Lung (tissue), 12 donors: ENCODE data around the gene CCN6. TPM values are rescaled to one million over a fixed set of nuclear protein-coding genes. Genes with fewer than 3 reads are reported as not detected.
"Not testable (repeated sequence)": the region's sequence is repeated elsewhere in the genome, so short reads cannot be mapped to it uniquely, and the experiment has no call there.

Experiments used
- ATAC-seq: fragments of 200-7000 bp; cut with Tn5 transposase; one replicate; pipeline ENCODE4 v1.9.1; 2020; ENCODE audit warnings: moderate number of reproducible peaks; ENCODE audit not compliant: insufficient read depth, low FRiP score
- DNase-seq, 3 donors: peaks; one replicate each; pipeline ENCODE4 v3.0.0-alpha.2; 2013 to 2017
- H3K27ac ChIP-seq, 2 donors: one replicate each; pipeline ENCODE4 v1.5.1; 2013; ENCODE audit warnings: mild to moderate bottlenecking in 2 of 2, moderate library complexity in 2 of 2, control low read depth in 1 of 2, inconsistent platforms in 1 of 2, low read depth in 1 of 2, low read length in 1 of 2
- H3K27me3 ChIP-seq, 3 donors: one replicate each; pipeline ENCODE4 v1.5.1; 2013; ENCODE audit warnings: low read length in 2 of 3; ENCODE audit not compliant: control insufficient read depth in 3 of 3, insufficient read depth in 3 of 3
- H3K36me3 ChIP-seq, 4 donors: one replicate each; pipeline ENCODE4 v1.5.1; 2013; ENCODE audit warnings: low read length in 4 of 4, mild to moderate bottlenecking in 1 of 4, moderate library complexity in 1 of 4; ENCODE audit not compliant: control insufficient read depth in 4 of 4, insufficient read depth in 4 of 4
- H3K4me1 ChIP-seq, 5 donors: one replicate each; pipeline ENCODE4 v1.5.1; 2013; ENCODE audit warnings: low read length in 5 of 5, mild to moderate bottlenecking in 2 of 5, moderate library complexity in 1 of 5; ENCODE audit not compliant: control insufficient read depth in 5 of 5, insufficient read depth in 5 of 5
- H3K4me3 ChIP-seq: one replicate; pipeline ENCODE4 v1.5.1; 2013; ENCODE audit warnings: mild to moderate bottlenecking, control low read depth, moderate library complexity
- H3K9ac ChIP-seq, 2 donors: one replicate each; pipeline ENCODE4 v1.5.1; 2013; ENCODE audit warnings: low read length in 2 of 2, control low read depth in 1 of 2; ENCODE audit not compliant: insufficient read depth in 1 of 2
- H3K9me3 ChIP-seq, 4 donors: one replicate each; pipeline ENCODE4 v1.5.1; 2013; ENCODE audit warnings: low read length in 3 of 4, mild to moderate bottlenecking in 1 of 4, moderate library complexity in 1 of 4; ENCODE audit not compliant: control insufficient read depth in 4 of 4, insufficient read depth in 3 of 4
- CTCF ChIP-seq: IDR thresholded peaks from 2 replicates; pipeline ENCODE4 v1.5.1; 2012; ENCODE audit warnings: mild to moderate bottlenecking; ENCODE audit errors: control extremely low read depth, extremely low read depth
- WGBS, 2 donors: extraction: QIAGEN DNeasy Blood & Tissue Kit; methylation state at CpG; one replicate each; pipeline ENCODE4 v1.1.7; 2013; 5-methylcytosine and 5-hydroxymethylcytosine counted together
- polyA plus RNA-seq, 2 donors: library from polyadenylated mRNA; stranded (reverse); fragments of 200-250 nt; gene quantifications; one replicate each; pipeline ENCODE4 v1.2.1, GENCODE V29; 2013
- total RNA-seq, 2 donors: library from RNA; depleted of rRNA in 1 of 2; stranded (reverse); fragments of >200 nt in 1 of 2; gene quantifications; one replicate each; pipeline ENCODE4 v1.2.1, GENCODE V29; 2014 to 2021
- donor health status: control.
- donor health status: control.
- donor health status: Bipolar disorder and iron deficiency.
- donor health status: healthy.
- donor health status: DM: yes; HTN: yes; CAD: no.

Gene CCN6
- total and polyA plus RNA-seq, 4 donors, result not detected

DNA sequence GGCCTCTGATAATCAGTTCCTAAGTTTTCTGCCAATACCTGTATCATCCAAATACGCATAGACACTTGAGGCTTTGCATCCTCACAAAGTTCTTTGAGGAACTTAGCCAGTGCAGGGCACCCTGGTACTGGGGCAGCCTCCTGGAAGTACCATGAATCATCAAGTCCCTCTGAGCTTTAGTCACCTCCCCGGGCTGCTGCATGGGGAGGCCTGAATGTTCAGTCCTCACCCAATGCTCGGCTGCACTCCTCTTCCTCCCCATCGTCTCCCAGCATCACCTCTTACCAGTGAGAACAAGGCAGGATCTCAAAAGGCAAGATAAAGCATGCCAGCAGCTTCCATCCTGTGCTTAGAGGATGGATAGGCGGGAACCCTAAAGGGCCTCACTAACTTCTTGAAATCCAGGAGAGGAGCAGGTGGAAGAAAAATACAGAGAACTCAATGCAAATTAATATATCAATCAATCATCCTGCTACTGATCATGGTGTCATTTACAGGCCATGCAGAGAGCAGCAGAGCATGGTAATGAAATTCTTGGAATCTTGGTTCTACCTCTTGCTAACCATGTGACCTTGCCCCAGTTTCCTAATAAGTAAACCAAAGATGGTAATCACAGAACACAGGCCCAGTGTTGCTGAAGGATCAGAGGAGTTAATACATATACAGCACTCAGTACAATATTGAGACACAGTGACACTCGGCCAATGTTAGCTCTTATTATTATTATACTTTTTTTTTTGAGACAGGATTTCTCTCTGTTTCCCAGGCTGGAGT is 4.7 kb upstream of the CCN6 start:
- no peaks in the 10 kb centered on the region for H3K4me1 ChIP-seq
- TF ChIP-seq CTCF, result no peak
- ATAC-seq (no peak), DNase-seq (no peak)
- no peak overlapping the region for H3K4me3 ChIP-seq
- no peak overlapping the region for H3K27ac ChIP-seq
- H3K27me3 ChIP-seq, result no peaks in the 10 kb centered on the region
- WGBS, 2 donors, result 82 to 91% methylated on average over 6 of the region's 6 CpGs
- H3K9me3 ChIP-seq, result peaks cover 0 to 2% (median 0%) of the 10 kb centered on the region in 4 donors
- H3K36me3 ChIP-seq, result no peaks in the 10 kb centered on the region
- H3K9ac ChIP-seq, result no peak overlapping the region

DNA sequence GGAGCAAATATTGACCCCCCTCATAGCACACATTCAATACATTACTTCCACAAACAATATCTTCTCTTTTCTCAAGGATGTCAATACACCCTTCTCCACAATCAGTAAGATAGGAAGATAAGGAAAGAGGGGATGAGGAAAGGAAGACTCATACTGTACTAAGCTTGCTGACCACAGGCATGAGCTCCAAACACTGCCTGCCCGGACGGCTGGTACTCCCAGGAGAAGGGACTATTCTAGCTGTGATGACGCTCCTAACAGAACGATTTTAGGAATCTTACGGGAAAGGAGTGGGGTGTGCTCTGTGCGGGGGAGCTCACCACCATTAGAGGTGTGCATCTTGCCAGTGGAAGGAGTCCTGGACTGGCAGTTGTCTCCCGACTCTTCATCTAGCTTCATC is 3.9 kb upstream of the CCN6 start:
- H3K9me3 ChIP-seq, result peaks cover 0 to 2% (median 0%) of the 10 kb centered on the region in 4 donors
- ATAC-seq, result no peak
- no peak overlapping the region for H3K9ac ChIP-seq
- H3K4me1 ChIP-seq, result peaks cover 0 to under 1% (median 0%) of the 10 kb centered on the region in 5 donors
- no peak overlapping the region for H3K27ac ChIP-seq
- no peak overlapping the region for H3K4me3 ChIP-seq
- 93 to 94% methylated on average over 7 of the region's 7 CpGs for WGBS, 2 donors
- DNase-seq, result no peak
- no peak for TF ChIP-seq CTCF
- H3K27me3 ChIP-seq, result no peaks in the 10 kb centered on the region
- no peaks in the 10 kb centered on the region for H3K36me3 ChIP-seq

DNA sequence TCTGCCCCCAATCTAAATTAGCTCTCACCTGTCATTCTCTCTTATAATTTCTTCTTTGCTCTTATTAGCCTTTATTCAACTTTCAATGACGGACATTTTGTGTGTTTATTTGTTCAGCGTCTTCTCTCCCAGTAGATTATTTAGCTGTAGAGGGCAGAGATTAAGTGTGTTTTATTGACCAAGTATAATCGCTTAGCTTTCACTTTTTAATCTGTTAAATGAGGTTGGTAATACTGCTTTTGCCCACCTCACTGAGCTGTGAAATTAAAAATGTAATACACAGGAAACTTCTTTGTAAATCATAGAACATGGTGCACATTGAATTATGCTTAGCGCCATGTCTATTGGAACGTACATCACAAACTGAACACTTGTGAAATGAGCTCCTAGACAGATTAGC is 3.5 kb upstream of the CCN6 start:
- DNase-seq (no peak), ATAC-seq (no peak)
- Histone ChIP-seq H3K36me3 (no peaks in the 10 kb centered on the region), H3K4me3 (no peak overlapping the region), H3K27ac (no peak overlapping the region), H3K9me3 (peaks cover 0 to 2% (median 0%) of the 10 kb centered on the region in 4 donors), H3K9ac (no peak overlapping the region), H3K27me3 (no peaks in the 10 kb centered on the region), H3K4me1 (peaks cover 0 to 4% (median 0%) of the 10 kb centered on the region in 5 donors)
- no peak for TF ChIP-seq CTCF
- 93 to 94% methylated on average over 5 of the region's 5 CpGs for WGBS, 2 donors

DNA sequence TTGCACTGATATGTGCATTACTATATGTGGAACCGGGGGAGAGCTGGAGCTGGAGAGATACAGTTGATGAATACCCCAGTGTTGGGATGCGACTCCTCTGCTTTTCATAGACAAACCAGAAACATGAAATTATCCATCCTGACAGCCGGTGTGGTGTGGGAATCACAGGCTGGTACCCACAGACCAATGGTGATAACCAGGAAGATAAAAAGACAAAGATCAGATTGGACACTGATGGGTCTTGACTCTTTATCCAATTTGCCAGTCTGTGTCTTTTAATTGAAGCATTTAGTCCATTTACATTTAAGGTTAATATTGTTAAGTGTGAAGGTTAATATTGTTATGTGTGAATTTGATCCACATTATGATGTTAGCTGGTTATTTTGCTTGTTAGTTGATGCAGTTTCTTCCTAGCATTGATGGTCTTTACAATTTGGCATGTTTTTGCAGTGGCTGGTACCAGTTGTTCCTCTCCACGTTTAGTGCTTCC is 2.6 kb upstream of the CCN6 start:
- ATAC-seq, H3K9ac ChIP-seq, H3K4me1 ChIP-seq, H3K36me3 ChIP-seq, H3K9me3 ChIP-seq, H3K4me3 ChIP-seq, DNase-seq, H3K27me3 ChIP-seq, H3K27ac ChIP-seq: not testable (repeated sequence)
- WGBS, 2 donors, result 92 to 94% methylated on average over 4 of the region's 4 CpGs
